Embryonic facial prominence (tissue), 1 donor: ENCODE results near the gene SPATA31D1.

Experiments
- DNase-seq: peaks from one replicate; pipeline ENCODE4 v3.0.0-alpha.2; 2016; ENCODE audit errors: extremely low spot score

SPATA31D1 gene

GRCh38 chr9:82022121-82022520 lies 33.5 kb downstream of the SPATA31D1 start:
- no peak for DNase-seq

- no peak for DNase-seq
Observed at GRCh38 chr9:82024908-82025307, 36.3 kb downstream of the SPATA31D1 start.

GRCh38 chr9:82031538-82032280 lies 43.1 kb downstream of the SPATA31D1 start:
- no peak for DNase-seq

- DNase-seq: no peak
Observed at GRCh38 chr9:82034956-82035731, 46.6 kb downstream of the SPATA31D1 start.

GRCh38 chr9:82036086-82036485 lies 47.5 kb downstream of the SPATA31D1 start:
- no peak for DNase-seq

GRCh38 chr9:82037126-82037525 lies 48.6 kb downstream of the SPATA31D1 start:
- no peak for DNase-seq

GRCh38 chr9:82038897-82039296 lies 50.3 kb downstream of the SPATA31D1 start:
- DNase-seq: no peak
